Measurements from ENCODE around the gene DGKQ. TPM values are rescaled to one million over a fixed set of nuclear protein-coding genes. Genes with fewer than 3 reads are reported as not detected.

The DGKQ gene
- total RNA-seq, 1 experiment from 2014 or later, result 11.5 TPM

DNA sequence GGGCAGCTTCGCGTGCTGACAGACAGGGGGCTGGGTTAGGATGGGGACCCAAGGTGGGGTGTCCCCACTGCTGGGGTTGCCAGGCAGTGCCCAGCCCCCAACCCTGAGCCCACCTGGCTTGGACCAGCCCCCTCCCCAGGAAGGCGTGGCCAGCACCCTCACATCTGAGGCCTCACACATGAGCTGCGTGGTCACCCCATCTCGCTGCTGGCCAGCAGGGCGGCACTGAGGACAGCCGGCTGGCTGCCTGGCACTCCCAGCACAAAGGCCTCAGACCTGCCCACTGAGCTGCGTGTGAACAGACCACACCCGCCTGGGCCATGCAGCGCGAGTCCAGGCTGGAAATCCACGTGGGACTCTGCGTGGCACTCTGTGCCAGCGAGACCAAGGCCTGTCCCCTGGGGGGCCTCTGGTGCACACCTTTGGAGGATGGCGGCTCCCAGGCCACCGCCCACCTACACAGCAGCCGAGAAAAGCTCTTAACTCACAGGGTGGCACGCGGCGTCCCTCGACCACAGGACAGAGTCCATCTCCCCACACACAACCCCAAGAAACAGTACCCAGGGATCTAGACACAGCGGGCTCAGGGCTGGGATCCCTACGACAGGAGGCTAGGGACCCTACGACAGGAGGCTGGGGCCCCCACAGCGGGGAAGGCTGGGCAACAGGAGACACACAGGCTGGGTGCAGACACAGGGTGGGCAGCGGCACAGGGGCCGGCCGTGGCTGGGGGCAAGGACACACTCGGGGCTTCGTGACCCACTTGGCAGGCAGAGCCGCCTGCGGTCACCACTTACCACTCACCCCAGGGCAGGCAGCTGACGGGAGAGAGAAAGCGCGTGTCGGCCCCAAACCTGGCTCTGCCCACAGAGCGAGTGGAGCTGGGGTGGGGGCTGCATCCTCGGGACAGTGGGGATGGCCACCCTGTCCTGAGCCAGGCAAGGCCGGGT is 9.8 kb downstream of the DGKQ start:
- no peaks in the 10 kb centered on the region for H3F3A ChIP-seq (ENCODE audit: insufficient read depth, low read depth)
- H3K27ac ChIP-seq, result no peak overlapping the region
- ChIA-PET POLR2A (ENCODE audit: unreplicated experiment) (no interaction called here), CTCF (no interaction called here)
- no peaks in the 10 kb centered on the region for H4K20me1 ChIP-seq (ENCODE audit: insufficient read depth)
- H3K4me2 ChIP-seq, result no peak overlapping the region
- TF ChIP-seq EZH2 (IDR thresholded peaks at IDR 0.05; ENCODE audit: low read depth), result no peak
- TF ChIP-seq, protein P1, sequence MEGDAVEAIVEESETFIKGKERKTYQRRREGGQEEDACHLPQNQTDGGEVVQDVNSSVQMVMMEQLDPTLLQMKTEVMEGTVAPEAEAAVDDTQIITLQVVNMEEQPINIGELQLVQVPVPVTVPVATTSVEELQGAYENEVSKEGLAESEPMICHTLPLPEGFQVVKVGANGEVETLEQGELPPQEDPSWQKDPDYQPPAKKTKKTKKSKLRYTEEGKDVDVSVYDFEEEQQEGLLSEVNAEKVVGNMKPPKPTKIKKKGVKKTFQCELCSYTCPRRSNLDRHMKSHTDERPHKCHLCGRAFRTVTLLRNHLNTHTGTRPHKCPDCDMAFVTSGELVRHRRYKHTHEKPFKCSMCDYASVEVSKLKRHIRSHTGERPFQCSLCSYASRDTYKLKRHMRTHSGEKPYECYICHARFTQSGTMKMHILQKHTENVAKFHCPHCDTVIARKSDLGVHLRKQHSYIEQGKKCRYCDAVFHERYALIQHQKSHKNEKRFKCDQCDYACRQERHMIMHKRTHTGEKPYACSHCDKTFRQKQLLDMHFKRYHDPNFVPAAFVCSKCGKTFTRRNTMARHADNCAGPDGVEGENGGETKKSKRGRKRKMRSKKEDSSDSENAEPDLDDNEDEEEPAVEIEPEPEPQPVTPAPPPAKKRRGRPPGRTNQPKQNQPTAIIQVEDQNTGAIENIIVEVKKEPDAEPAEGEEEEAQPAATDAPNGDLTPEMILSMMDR (conservative IDR thresholded peaks at IDR 0.05), result no peak
- no peak for DNase-seq
- no peaks in the 10 kb centered on the region for H3K27me3 ChIP-seq (ENCODE audit: insufficient read depth, low read depth)
- no peaks in the 10 kb centered on the region for H3K79me2 ChIP-seq (ENCODE audit: low read depth)
- BruUV-seq (replicated peaks), result no TSS peak
- no peak overlapping the region for H2AFZ ChIP-seq
- no peaks in the 10 kb centered on the region for H3K9me3 ChIP-seq (ENCODE audit: insufficient read depth, low read depth)
- intact Hi-C loops (cut with micrococcal nuclease; ENCODE audit: unreplicated experiment), result no loop called here
- H3K9me2 ChIP-seq (ENCODE audit: insufficient read depth), result no peaks in the 10 kb centered on the region
- H3K4me3 ChIP-seq, result no peak overlapping the region
- H3K36me3 ChIP-seq (ENCODE audit: low read depth), result no peaks in the 10 kb centered on the region
- no peaks in the 10 kb centered on the region for H3K4me1 ChIP-seq (replicated peaks; ENCODE audit: insufficient read depth)

DNA sequence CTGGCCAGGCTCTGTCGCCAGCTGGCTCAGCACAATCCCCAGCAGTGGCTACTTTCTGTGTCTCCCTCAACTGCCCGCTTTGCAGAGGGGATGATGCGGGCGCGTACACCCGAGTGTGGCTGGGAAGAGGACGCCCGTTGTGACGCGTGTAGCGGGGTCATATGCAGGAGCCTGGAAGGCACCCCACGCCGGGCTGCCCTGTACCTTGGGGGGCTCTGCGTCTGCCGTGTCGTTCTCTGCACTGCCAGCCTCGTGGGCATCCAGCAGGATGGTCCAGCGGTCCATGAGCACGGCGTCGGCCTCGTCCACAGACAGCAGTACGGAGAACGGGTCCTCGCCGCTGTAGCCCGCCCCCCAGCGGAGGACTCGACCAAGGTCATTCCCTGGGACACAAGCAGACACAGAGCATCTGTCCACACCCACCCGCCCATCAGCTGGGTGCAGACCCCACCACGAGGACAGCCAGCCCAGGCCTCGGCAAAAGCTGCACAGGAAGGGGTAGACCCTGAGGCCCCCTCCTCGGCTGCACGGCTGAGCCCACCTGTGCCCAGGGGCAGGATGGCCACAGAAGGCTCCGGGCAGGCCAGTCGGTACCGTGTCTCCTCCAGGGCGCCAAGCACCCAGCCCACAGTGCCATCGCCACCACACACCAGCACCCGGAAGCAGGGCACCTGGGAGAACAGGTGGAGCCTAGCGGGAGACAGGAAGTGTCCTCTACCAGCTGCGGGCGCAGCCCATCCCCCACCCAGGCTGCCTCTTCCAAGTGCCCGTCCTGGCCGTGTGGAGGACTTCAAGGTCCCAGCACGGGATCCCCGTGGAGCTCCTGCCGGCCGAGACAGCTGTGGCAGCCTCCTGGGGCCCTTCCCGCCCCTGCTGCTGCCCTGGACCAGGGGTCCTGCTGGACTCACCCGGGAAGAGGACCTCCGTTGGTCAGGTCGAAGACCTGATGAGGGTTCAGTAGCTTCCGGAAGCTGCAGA is 10.8 kb downstream of the DGKQ start:
- ChIA-PET CTCF (no interaction called here), POLR2A (ENCODE audit: unreplicated experiment) (interaction anchor here (0.6 kb wide), 1 partner anchor 9 kb away, joined by 14 read pairs; no protein-coding TSS in a partner anchor)
- Histone ChIP-seq H3K9me2 (ENCODE audit: insufficient read depth) (no peaks in the 10 kb centered on the region), H3K79me2 (ENCODE audit: low read depth) (no peaks in the 10 kb centered on the region), H3K36me3 (ENCODE audit: low read depth) (no peaks in the 10 kb centered on the region), H4K20me1 (ENCODE audit: insufficient read depth) (no peaks in the 10 kb centered on the region), H3K4me3 (no peak overlapping the region), H3K27ac (no peak overlapping the region), H3F3A (ENCODE audit: insufficient read depth, low read depth) (no peaks in the 10 kb centered on the region), H3K4me2 (no peak overlapping the region), H3K9me3 (ENCODE audit: insufficient read depth, low read depth) (no peaks in the 10 kb centered on the region), H3K4me1 (replicated peaks; ENCODE audit: insufficient read depth) (no peaks in the 10 kb centered on the region), H2AFZ (no peak overlapping the region), H3K27me3 (ENCODE audit: insufficient read depth, low read depth) (no peaks in the 10 kb centered on the region)
- intact Hi-C loops (cut with micrococcal nuclease; ENCODE audit: unreplicated experiment), result no loop called here
- BruUV-seq (replicated peaks), result no TSS peak
- TF ChIP-seq, protein P1 (conservative IDR thresholded peaks at IDR 0.05), result no peak
- TF ChIP-seq EZH2 (IDR thresholded peaks at IDR 0.05; ENCODE audit: low read depth), result no peak
- no peak for DNase-seq

DNA sequence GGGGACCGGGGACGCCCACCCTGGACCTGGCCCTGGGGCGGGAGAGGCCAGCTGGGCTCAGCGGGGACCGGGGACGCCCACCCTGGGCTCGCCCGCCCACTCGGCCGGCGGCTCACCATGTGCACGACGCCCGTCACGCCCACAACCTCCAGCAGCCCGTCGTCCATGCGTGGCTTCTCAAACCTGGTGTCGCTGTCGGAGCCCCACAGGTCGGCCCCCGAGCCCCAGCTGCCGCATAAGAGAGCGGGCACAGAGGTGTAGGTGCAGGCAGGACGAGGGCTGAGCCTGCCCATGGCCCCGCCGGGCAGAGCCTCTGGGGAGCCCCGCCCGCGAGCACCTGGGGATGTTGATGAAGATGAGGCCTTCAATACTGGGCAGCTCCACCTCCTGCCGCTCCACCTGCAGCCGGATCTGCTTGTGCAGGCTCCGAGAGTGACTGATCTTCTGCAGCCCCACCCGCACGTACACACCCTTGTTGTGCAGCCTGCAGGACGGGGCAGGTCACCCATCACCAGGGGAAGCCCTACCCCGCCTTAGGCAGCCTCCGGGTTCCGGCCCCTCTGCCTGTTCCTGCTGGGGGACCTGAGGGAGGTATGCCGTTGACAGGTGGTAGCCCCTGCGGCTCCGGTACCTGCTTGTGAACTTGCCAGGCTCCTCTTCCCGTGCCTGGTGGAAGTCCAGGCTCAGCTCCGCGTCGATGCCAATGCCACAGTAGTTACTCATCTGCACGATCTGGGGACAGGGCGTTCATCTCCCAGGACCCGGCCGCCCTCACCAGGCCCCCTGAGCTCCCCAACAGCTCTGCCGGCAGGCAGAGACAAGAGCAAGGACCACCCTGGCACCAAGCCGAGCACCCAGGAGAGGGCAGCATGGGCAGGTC is 11.8 kb downstream of the DGKQ start:
- no peaks in the 10 kb centered on the region for H3F3A ChIP-seq (ENCODE audit: insufficient read depth, low read depth)

More for the DNA sequence above, 11.8 kb downstream of the DGKQ start:
- no peak overlapping the region for H3K27ac ChIP-seq
- no peak for DNase-seq
- no peaks in the 10 kb centered on the region for H3K27me3 ChIP-seq (ENCODE audit: insufficient read depth, low read depth)
- no peaks in the 10 kb centered on the region for H3K79me2 ChIP-seq (ENCODE audit: low read depth)
- H3K9me2 ChIP-seq (ENCODE audit: insufficient read depth), result no peaks in the 10 kb centered on the region
- no peaks in the 10 kb centered on the region for H4K20me1 ChIP-seq (ENCODE audit: insufficient read depth)
- ChIA-PET POLR2A (ENCODE audit: unreplicated experiment) (no interaction called here), CTCF (no interaction called here)
- intact Hi-C loops (cut with micrococcal nuclease; ENCODE audit: unreplicated experiment), result no loop called here
- H2AFZ ChIP-seq, result no peak overlapping the region
- H3K4me2 ChIP-seq, result no peak overlapping the region
- no peaks in the 10 kb centered on the region for H3K4me1 ChIP-seq (replicated peaks; ENCODE audit: insufficient read depth)
- no peaks in the 10 kb centered on the region for H3K36me3 ChIP-seq (ENCODE audit: low read depth)
- TF ChIP-seq, protein P1 (conservative IDR thresholded peaks at IDR 0.05), result no peak
- TF ChIP-seq EZH2 (IDR thresholded peaks at IDR 0.05; ENCODE audit: low read depth), result no peak
- H3K9me3 ChIP-seq (ENCODE audit: insufficient read depth, low read depth), result no peaks in the 10 kb centered on the region
- no TSS peak for BruUV-seq (replicated peaks)
- no peak overlapping the region for H3K4me3 ChIP-seq

All from PC-9 (cell line).